HG03469 (cell line): ENCODE measurements around the gene ACSS3.
"Not testable (repeated sequence)": the region's sequence is repeated elsewhere in the genome, so short reads cannot be mapped to it uniquely, and the experiment has no call there.

Source experiments
- ATAC-seq: cut with Tn5 transposase; IDR thresholded peaks from one replicate; pipeline ENCODE4 v1.9.1; 2021; ENCODE audit warnings: mild to moderate bottlenecking, moderate library complexity, moderate number of reproducible peaks; ENCODE audit not compliant: unreplicated experiment

Gene ACSS3

GRCh38 chr12:81164827-81165226 is 86.9 kb downstream of the ACSS3 start:
- ATAC-seq, result no peak

GRCh38 chr12:81166790-81167189 is 88.9 kb downstream of the ACSS3 start:
- ATAC-seq, result no peak

- no peak for ATAC-seq
These were observed 89.8 kb downstream of the ACSS3 start for GRCh38 chr12:81167694-81168093.

- ATAC-seq, result no peak
These were observed 90.6 kb downstream of the ACSS3 start for GRCh38 chr12:81168445-81168844.

- ATAC-seq, result no peak
These were observed 92.2 kb downstream of the ACSS3 start for GRCh38 chr12:81170072-81170471.

DNA sequence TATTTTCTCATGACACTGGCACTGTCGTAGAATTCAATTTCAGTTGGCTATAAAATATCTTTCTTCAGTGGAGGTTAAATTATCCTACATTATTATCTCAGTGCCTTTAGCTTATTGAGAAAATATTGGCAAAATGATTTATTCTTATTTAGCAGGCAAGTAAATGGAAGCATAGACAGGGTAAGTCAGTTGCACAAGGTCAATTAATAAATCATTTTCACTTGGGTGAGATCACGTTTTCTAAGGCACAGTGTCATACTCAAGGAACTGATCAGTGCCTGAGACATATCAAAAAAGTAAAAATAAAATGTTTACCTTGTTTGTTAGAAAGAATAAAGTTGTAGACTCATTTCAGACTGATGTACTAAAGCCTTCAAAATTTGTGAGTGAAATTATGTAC is 95.0 kb downstream of the ACSS3 start:
- no peak for ATAC-seq

GRCh38 chr12:81174664-81175063 is 96.8 kb downstream of the ACSS3 start:
- no peak for ATAC-seq

- no peak for ATAC-seq
These were observed 98.9 kb downstream of the ACSS3 start for GRCh38 chr12:81176796-81177195.

DNA sequence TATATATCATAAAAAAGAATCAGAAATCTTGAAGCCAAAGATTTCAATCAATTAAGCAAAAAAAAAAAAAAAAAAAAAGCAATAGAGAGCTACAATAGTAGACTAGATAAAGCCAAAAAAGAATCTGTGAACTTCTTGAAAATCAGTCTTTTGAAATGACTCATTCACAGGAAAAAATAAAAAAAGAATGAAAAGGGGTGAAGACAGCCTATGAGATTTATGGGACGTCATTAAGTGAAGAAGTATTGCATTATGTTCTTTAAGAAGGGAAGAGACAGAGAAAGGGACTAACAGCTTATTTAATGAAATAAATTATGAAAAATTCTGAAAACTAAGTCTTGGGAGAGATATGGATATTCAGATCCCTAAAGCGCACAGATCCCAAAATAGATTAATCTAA is 103.8 kb downstream of the ACSS3 start:
- no peak for ATAC-seq

- ATAC-seq, result no peak
These were observed 109.8 kb downstream of the ACSS3 start for GRCh38 chr12:81187686-81188085.

DNA sequence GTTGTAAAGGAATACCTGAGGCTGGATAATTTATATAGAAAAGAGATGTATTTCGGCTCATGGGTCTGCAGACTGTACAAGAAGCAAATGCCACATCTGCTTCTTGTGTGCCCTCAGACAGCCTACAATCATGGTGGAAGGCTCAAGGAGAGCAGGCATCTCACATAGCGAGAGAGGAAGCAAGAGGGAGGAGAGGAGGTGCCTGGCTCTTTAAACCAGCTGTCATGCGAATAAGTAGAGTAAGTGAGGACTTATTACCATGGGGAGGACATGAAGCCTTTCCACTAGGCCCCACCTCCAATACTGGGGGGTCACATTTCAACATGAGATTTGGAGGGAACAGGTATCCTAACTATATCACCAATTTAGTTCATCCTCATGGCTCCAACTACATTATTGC is 118.7 kb downstream of the ACSS3 start:
- ATAC-seq, result no peak

GRCh38 chr12:81200561-81200960 is 122.7 kb downstream of the ACSS3 start:
- not testable (repeated sequence) for ATAC-seq

DNA sequence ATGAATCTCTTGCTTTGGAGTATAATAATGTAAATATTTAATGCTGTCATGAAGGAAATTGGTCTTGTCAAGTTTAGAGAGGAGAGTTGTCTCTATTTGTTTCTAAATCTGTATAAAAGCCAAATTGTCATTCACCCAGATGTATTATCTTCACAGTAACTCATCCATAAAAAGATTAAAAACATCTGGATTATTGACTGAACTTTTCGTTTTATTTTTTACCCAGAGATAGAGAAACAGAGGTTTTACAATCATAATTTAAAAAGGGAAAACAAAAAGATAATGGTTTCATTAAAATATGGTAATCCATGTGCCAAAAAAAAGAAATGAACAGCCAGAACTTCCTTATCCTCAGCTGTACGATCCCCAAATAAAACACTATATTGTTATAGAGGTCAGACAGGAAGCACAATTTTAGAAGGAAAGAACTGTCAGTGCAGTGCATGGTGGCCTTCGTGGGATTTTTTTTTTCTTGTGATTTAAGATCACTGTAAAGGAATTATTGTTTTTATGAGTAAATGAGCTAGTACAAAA is 125.9 kb downstream of the ACSS3 start:
- no peak for ATAC-seq

- no peak for ATAC-seq
These were observed 127.5 kb downstream of the ACSS3 start for GRCh38 chr12:81205416-81205815.

GRCh38 chr12:81206429-81206828 is 128.6 kb downstream of the ACSS3 start:
- ATAC-seq, result no peak

DNA sequence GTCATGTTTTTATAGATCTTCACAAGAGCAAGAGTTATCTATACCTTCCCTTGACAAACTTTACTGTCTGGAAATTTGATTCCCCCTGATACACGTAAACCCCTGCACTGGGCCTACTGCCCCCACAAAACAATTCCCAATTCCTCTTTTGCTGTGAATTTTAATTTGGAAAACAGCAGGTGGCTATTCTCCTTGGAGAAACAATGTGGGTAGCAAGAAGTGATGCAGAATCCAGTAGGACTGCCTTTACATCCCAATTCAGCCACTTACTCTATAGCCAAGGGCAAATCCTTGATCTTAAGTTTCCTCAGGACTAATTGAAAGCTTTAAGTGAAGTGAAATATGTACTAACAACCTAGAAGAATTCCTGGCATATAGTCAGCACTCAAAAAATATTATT is 129.3 kb downstream of the ACSS3 start:
- no peak for ATAC-seq

- no peak for ATAC-seq
These were observed 129.8 kb downstream of the ACSS3 start for GRCh38 chr12:81207664-81208063.

DNA sequence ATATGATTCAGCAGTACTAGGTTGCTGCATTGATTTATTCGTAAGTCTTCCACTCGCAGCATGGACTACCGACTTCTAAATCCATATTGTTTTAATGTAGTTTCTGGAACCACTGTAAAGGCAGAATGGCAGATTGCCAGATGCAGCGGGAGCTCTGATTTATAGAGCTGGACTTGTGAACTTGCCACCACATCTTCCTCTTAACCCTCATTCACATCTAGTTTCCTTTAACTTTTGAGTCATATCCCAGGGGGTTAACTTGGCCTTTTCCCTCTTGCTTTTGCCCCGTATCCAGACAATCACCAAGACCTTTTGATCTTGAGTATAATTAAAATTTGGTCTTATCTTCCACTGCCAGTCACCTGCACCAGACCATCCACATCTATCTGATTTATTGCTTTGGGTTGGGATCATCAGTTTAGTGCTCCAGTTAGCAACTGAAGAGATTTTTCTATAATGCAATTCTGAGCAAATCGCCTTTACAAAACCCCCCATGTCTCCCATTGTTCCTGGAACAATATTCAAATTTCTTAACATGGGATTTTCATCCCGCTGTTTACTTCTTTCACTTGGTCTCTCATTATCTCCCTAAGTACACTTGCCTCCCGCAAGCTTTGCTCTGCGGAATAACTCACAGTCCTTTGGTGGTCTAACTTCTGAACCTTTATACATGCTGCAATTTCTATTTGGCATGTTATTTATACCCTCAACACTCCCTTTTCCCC is 130.5 kb downstream of the ACSS3 start:
- no peak for ATAC-seq

DNA sequence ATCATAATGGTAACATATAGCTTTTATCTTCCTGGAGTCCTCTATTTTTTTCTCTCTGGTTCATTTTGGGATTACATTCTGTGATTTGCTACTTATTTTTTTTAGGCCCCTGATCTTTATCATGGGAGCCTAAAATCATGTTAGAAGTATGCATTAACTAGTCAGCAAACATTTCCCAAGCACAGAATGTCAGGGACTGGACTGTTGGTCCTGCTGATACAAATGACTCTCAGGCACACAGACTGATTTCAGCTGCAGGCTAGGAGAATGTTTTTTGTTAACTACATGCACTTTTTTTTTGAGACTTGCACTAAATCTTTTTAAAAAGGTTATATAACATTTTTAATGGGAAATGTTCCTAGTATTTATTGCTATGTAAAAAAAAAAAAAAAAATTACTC is 131.1 kb downstream of the ACSS3 start:
- ATAC-seq, result no peak

GRCh38 chr12:81209772-81210225 is 131.9 kb downstream of the ACSS3 start:
- ATAC-seq, result not testable (repeated sequence)

- no peak for ATAC-seq
These were observed 133.4 kb downstream of the ACSS3 start for GRCh38 chr12:81211306-81211705.

- no peak for ATAC-seq
These were observed 135.3 kb downstream of the ACSS3 start for GRCh38 chr12:81212996-81213696.
